ENCODE measurements around the gene RASL11B.

- TF ChIP-seq CTCF (IDR thresholded peaks at IDR 0.05), result no peak
- TF ChIP-seq POLR2AphosphoS5 (IDR thresholded peaks at IDR 0.05), result no peak
- TF ChIP-seq POLR2A (IDR thresholded peaks at IDR 0.05), result no peak
Measured at GRCh38 chr4:52843958-52844357, 18.2 kb upstream of the RASL11B start.
